ENCODE measurements around the gene SPNS2.

GRCh38 chr17:4507361-4508111 lies 8.9 kb downstream of the SPNS2 start:
- TF ChIP-seq EZH2 (IDR thresholded peaks at IDR 0.05) (no peak), POLR2AphosphoS5 (IDR thresholded peaks at IDR 0.05; ENCODE audit: borderline replicate concordance, low read depth, low read length) (no peak), FOXP2 (optimal IDR thresholded peaks at IDR 0.05; ENCODE audit: control extremely low read depth, extremely low read length, insufficient read depth) (no peak)

Measured in SK-N-MC (cell line).